IPS-NIHi7 (cell line): ENCODE measurements around the gene RBBP8.

ENCODE experiments used
- DNase-seq: peaks from one replicate; pipeline ENCODE4 v3.0.0; 2012; ENCODE audit warnings: mixed read lengths; ENCODE audit errors: extremely low spot score

RBBP8 gene

DNA sequence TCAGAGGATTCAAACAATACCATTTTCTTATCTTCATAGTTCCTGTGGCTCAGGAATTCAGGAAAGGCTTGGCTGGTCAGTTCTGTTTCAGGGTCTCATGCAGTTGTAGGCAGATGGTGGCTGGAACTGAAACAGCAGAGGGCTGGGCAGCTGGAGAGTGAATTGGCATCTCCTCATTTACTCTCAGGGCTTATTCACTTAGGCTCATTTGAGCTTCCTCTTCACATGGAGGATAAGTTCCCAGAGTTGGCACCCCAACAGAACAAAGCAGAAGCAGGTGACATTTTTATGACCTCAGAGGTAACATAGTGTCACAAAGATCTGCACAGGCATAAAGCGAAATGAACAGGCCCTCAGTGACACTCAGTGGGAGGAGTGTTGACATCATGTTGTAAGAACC lies 66.1 kb downstream of the RBBP8 start:
- DNase-seq = no peak

DNA sequence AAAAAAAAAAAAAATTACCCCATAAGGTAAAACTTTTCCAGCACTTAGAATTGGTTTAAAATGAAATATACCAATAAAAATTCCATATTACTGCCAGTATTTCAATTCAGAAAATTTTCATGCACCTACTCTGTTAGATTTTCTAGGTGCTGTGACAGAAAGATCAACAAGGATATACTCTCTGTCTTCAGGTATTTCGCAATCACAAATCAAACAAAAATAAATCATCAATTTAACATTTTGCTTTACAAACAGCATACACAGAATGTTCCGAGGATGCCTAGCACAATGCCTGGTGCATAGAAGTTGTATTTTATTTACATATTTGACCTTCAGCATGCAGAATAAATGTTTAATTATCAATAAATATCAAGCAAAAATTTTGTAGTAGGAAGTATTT lies 66.5 kb downstream of the RBBP8 start:
- no peak for DNase-seq

DNA sequence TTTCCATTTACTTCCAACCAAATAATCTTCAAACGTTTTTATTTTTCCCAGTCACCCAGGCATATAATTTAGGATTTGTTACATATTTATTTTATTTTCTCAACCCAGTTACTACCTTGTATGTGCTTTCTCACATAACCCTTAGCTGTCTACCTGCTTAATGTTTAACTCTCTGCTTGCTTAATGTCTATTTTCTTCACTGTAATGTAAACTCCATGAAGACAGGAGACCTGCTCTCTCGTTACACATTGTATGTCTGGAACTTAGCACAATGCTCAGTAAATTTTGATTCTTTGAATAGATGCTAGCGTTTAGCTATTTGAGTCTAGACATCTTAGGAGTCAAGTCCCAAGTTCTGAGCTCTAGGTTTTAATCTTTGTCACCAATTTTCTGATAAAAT lies 70.2 kb downstream of the RBBP8 start:
- DNase-seq = no peak

DNA sequence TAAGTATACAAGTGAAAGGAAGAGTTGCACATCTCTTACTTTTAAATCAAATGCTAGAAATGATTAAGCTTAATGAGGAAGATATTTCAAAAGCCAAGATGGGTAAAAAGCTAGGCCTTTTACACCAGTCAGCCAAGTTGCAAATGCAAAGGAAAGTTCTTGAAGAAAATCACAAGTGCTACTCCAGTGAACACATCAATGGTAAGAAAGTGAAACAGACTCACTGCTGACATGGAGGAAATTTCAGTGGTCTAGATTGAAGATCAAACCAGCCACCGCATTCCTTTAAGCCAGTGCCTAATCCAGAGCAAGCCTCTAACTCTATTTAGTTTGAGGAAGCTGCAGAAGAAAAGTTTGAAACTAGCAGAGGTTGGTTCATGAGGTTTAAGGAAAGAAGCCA lies 79.1 kb downstream of the RBBP8 start:
- no peak for DNase-seq

DNA sequence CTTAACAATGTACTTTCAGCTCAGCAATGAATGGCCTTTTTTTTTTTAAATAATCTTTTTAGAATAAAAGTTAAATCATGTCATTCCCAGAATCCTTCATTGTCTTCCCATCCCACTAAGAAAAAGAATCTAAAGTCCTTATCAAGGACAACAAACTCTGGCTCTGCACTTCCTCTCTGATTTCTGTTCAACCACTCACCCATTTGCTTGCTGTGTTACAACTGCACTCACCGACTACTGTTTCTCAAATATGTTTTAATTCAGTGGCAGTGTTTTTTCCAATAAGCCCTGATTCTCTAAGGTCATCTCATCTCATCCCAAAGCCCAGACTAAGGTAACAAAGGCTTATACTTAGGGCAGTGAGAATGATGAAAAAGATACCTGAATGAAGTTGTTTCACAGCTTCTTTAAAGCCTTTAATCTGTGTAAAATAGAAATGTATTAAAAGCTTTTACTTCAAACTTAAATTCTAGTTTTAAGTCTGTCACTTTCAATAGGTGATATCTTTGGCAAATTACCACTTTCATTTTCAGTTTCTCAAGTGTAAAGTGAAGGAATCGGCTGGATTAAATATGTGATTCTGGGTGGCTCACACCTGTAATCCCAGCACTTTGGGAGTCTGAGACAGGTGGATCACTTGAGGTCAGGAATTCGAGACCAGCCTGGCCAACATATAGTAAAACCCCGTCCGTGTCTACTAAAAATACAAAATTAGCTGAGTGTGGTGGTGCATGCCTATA lies 87.6 kb downstream of the RBBP8 start:
- DNase-seq = no peak

DNA sequence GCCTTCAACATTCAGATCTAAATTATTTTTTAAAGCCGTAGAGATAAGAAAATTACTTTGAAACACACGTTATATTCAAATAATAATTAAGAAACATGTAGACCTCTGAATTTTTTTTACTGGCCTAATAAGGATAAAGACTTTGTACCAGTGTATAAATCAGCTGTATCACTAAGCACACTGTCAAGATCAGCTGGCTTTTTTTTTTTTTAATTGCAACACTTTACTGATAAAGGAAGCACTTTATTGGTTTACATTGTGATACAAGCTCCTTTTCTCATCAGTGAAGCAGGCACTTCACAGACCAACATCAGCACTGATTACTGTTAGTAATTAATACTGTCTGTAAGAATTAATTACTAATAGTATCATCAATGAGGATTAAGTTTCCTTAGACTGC lies 88.5 kb downstream of the RBBP8 start:
- no peak for DNase-seq

DNA sequence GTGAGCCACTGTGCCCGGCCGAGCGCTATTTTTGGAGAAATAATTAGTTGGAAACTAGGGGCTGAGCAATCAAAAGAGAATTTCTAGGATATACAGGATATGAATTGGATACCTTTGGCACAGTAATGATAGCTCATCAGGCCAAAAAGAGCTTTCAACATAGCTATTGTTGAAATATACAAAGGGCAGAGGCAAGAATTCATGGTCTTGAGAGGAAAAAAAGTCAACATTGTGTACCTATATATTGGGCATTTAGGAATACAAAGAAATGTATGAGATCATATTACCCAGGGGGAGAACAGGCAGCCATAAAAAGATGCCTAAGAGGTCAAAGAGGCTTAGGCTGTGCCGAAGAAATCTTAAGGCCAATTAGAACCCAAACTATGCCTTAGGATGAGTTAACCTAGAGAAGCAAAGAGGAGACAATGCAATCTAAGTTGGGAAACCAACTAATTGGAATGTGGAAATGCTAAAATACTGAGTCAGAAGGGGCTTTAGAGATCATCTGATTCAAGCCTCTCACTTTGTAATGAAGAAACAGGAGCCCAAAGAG lies 99.0 kb downstream of the RBBP8 start:
- peak; percentile 28 for DNase-seq

DNA sequence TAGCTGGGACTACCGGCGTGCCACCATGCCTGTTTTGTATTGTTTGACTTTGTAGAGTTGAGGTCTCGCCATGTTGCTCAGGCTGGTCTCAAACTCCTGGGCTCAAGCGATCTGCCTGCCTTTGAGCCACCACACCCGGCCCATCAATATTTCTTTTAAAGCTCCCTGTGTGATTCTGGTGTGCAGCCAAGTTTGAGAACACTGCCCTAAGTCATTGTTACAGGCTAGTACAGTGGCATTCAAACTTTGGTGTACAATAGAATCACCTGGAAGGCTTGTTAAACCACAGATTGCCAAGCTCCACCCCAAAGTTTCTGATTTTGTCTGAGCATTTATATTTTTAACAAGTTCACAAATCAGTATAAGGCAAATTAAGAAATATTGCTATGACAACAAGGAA lies 99.9 kb downstream of the RBBP8 start:
- no peak for DNase-seq

DNA sequence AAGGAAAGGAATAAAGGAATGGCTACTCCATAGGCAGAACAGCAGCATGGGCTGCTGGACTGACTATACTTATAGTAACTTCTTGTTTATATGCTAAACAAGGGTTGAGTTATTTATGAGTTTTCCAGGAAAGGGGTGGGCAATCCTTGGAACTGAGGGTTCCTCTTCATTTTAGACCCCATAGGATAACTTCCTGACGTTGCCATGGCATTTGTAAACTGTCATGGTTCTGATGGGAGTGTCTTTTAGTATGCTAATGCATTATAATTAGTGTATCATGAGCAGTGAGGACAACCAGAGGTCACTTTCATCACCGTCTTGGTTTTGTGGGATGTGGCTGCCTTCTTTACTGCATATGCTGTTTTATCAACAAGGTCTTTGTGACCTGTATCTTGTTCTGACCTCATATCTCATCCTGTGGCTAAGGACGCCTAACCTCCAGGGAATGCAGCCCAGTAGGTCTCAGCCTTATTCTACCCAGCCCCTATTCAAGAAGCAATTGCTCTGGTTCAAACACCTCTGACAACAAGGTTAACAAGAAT lies 103.6 kb downstream of the RBBP8 start:
- DNase-seq = no peak

DNA sequence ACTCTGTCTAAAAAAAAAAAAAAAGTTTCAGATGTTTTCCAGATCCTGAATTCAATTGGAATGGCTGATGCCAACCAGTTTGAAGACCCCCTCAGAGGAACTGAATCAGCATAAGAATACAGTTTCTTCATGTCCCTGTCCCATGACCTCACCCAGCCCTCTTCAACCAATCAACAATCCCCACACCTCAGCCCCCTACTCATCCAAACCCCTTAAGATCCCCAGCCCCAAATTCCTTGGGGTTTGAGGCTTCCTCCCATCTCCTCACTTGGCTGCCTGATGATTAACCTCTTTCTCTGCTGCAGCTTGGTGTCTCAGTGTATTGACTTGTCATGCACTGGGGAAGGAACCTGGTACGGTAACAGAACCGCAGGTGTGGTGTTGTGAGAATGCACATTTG lies 104.5 kb downstream of the RBBP8 start:
- DNase-seq = peak; percentile 26

DNA sequence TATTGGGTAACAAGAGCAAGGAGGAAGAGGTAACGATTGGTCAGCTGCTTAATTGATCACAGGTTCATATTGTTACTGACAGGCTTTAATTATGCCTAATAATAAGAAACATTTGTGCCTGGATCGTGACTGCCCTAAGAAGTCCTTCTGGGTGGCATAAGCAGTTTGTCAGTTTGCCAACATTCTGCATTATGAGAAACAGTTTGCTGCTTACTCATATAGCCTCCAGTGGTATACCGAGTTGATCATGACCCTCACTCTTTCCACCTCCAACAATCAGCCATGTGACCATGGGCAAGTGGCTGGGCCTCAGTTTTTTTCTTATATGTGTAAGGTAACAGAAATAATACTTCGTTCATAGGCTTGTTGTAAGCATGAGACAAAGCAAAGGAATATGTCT lies 105.6 kb downstream of the RBBP8 start:
- no peak for DNase-seq

DNA sequence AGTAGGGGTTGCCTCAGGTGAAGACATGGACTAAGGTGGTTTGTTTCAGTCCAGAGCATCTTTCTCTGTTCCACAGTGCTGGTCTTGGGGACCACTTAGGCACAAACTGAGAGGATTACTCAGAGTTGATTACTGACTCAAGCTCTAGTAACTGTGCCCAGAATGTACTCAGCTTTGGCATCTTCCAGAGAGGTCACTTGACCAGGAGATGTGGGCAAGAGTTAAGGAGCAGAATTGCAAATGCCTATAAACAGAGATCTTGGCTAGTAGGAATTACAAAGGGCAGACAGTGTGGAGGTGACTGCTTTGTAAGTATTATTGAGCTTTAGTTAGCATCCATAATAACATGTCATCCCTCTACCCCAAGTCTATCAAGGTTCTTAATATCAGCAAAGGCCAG lies 109.0 kb downstream of the RBBP8 start:
- no peak for DNase-seq

DNA sequence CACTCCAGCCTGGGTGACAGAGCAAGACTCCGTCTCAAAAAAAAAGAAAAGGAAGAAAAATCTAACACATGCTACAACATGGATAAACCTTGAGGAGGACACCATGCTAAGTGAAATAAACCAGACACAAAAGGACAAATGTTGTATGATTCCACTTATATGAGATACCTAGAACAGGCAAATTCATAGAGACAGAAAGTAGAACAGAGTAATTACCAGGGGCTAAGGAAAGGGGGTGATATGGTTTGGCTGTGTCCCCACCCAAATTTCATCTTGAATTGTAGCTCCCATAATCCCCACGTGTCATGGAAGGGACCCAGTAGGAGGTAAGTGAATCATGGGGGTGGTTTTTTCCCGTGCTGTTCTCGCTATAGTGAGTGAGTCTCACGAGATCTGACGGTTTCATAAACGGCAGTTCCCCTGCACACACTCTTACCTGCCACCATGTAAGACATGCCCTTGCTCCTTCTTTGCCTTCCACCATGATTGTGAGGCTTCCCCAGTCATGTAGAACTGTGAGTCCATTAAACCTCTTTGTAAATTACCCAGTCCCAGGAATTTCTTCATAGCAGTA lies 110.8 kb downstream of the RBBP8 start:
- DNase-seq = no peak

DNA sequence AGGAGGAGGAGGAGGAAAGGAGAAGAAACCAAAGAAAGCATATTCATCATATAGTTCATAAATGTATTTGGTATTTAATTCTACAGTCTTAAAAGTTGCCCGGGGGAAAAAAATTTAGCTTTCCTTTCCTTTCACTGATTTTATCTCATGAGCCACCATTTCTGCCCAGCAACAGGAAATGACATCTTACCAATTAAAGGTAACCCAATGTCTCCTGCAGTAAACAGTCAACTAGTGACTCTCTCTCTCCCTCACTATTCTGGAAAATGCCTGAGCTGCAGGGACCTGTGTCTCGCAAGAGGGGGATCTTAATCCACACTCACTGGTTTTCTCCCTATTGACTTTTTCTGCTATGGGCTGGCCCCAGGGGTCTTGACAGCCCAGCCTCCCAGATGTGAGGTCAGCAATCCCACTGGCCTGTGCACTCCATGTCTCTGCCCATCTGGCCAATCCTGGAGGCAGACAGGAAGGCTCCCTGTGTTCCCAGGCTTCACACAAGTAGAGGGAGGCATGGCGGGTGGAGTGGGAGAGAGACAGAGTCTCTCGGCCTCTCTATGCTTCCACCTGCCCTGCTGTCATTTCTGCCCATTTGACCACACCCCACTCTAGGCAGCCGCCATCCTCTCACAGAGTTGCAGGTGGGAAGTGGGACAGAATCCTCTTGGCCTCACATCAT lies 116.7 kb downstream of the RBBP8 start:
- DNase-seq = no peak

DNA sequence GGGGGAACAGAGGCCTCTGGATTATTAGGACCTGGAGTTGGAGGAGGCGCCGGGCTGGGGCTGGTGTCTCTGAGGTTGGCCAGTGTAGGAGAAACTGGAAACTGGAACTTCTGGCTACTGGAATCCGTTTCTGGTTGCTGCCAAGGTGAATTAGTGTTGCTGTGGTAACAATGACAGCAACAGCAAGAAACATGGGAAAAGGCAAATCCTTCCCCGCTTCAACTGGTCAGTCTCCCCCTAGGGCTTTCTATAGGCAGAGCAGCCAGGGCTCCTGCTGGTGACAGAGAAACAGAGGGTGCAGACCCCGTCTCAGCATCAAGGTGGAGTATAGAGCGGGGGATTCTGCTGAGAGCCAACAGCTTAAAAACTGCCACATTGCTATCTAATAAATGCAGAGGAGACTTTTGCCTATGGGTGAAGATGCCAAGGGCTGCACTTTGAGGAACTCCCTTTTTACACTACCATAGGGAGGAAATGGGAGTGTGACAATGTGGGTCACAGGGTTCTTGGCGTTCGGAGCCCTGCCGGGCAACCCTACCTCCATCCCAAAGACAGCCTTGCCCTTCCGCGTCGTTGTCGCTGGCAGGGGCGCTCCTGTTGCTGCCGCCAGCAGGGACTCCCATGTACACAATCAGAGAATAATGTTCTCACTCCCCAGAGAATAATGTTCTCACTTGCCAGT lies 120.8 kb downstream of the RBBP8 start:
- peak; percentile 90 for DNase-seq

DNA sequence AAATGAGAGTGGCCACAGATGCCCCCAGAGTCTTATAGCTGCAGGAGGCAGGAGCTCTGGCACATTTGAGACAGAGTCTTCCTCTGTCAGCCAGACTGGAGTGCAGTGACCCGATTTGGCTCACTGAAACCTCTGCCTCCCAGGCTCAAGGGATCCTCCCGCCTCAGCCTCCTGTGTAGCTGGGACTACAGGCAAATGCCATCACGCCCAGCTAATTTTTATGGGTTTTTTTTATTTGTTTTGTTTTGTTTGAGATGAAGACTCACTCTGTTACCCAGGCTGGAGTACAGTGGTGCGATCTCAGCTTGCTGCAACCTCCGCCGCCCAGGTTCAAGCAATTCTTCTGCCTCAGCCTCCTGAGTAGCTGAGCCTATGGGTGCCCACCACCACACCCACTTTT lies 121.4 kb downstream of the RBBP8 start:
- DNase-seq = no peak

DNA sequence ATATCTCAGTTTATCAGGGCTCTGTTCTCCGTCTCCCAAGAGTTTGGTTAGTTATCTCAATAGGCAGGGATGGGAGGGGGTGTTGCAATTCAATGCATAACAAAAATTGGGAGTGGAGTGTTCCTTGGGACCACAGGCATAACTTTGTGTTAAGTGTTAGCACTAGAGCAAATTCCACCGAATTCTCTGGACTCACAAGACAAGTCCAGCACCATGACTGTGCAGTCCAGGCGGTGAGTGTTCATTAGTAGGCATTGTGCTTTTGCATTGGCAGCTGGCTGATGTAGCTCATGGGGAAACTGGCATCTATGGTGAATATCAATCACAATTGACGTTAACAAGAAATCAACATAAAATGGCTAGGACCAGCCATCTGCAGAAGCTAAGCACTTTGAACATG lies 123.2 kb downstream of the RBBP8 start:
- no peak for DNase-seq

DNA sequence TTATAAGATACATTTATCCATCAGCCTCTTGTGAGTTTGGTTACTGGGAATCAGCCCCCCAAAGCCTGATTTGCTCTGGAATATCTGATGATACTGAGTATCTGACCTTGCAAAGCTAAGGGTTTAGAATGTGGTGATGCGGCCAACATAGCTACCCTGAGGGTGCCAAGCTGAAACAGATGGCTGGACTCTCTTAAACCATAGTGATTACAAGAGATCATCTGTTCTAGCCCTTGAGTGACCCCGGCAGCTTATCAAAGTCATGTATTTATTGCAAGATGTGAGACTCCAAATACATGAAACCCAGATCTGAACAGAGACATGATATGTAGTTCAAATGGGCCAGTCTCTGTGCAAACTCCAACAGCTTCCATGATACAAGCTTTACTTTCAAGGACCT lies 124.0 kb downstream of the RBBP8 start:
- DNase-seq = no peak

DNA sequence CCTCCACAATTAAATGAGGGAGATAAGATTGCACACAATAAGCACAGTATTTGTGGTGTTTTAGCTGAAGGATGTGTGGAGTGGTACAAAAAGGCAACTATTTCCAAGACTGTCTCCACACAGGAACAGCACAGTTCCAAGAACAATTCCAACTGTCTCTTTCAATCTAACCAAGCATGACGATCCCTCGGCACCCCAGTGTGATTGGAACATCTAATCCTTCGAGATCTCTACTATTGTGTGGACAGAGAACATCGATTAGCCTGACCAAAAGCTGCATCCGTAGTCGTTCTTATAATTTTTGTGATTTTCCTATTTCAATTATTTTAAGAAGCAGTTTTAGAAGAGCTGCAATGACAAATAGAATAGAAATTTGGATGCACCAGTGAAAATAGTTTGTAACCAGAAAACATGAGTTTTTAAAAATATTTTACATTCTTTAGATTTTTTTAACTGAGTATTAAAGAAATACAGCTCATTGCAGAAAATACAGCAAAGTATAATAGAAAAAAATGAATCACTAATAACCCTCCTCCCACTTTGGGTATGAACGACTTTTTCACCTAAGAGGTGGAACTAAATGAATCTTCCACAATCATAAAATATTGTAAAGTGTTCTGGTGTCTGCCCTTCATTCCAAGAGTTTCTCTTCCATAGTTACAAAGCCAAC lies 125.8 kb downstream of the RBBP8 start:
- DNase-seq = no peak

DNA sequence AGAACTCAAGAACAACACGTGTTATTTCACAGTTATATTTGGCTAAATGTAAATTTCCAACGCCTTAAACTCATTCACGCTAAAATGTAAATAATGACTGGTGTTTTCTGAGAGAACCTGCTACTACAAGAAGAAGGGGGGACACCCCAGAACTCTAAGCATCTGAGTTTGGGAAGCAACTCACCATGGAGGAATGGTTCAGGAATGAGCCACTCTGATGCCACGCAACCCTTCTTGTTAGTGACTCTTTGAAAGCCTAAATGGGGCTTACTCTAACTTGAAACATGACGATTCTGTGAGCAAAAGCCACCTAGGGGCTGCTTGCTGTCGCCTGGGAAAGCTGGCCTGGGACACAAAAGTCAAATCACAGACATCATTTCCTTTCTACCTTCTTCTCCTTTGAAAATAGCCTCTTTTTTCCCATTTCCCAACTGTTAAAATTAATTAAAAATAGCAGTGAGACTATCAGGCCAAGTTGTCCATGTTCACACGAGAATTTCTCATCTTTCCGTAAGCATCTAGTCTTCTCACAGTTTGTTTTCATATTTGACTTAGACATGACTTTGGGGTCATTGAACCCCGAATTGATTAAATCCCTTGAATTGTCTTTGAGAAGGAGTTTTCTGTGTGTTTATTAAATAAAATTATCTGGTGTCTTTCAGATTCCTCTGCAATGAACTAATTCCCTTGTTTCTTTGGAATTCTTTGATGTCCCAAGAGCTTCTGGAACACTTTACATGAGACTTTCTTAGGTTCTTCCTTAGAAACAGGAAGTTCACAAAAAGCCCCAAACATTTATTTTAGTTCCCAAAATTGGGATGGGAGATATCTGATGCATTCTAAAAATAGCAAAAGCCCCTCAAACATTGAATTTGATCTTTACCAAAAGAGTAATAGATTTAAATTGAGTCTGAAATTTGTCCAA lies 126.7 kb downstream of the RBBP8 start:
- DNase-seq = no peak

DNA sequence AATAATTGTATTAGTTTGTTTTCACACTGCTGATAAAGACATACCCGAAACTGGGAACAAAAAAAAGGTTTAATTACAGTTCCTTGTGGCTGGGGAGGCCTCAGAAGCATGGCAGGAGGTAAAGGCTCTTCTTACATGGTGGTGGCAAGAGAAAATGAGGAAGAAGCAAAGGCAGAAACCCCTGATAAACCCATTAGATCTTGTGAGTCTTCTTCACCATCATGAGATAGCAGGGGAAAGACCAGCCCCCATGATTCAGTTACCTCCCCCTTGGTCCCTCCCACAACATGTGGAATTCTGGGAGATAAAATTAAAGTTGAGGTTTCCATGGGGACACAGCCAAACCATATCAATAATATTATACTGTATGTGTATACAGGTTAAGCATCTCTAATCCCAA lies 128.9 kb downstream of the RBBP8 start:
- DNase-seq = no peak
